Stimulated activated CD8-positive, alpha-beta memory T cell treated with anti-CD3 and anti-CD28 coated beads, Interleukin-12 subunit alpha, Interleukin-12 subunit beta, amount 100 ng/mL, for 1 hour (primary cell): ENCODE data around the gene HMOX1.

ENCODE experiments used
- DNase-seq: peaks from one replicate; pipeline ENCODE4 v3.0.0-alpha.2; 2020; ENCODE audit warnings: low read depth

HMOX1 gene

GRCh38 chr22:35406443-35406842 is 25.5 kb downstream of the HMOX1 start:
- DNase-seq = no peak

GRCh38 chr22:35407362-35407761 is 26.5 kb downstream of the HMOX1 start:
- DNase-seq = no peak

- DNase-seq = no peak
These were observed 29.1 kb downstream of the HMOX1 start for GRCh38 chr22:35409783-35410662.

GRCh38 chr22:35410663-35411034 is 29.8 kb downstream of the HMOX1 start:
- DNase-seq = no peak

GRCh38 chr22:35411102-35411501 is 30.2 kb downstream of the HMOX1 start:
- DNase-seq = no peak

GRCh38 chr22:35413624-35414023 is 32.7 kb downstream of the HMOX1 start:
- DNase-seq = no peak

- no peak for DNase-seq
These were observed 36.7 kb downstream of the HMOX1 start for GRCh38 chr22:35417606-35418005.

- no peak for DNase-seq
These were observed 37.2 kb downstream of the HMOX1 start for GRCh38 chr22:35418088-35418487.

- DNase-seq = no peak
These were observed 37.8 kb downstream of the HMOX1 start for GRCh38 chr22:35418731-35419130.

- DNase-seq = no peak
These were observed 38.9 kb downstream of the HMOX1 start for GRCh38 chr22:35419756-35420155.

- DNase-seq = no peak
These were observed 40.2 kb downstream of the HMOX1 start for GRCh38 chr22:35421121-35421520.

- DNase-seq = no peak
These were observed 41.2 kb downstream of the HMOX1 start for GRCh38 chr22:35422145-35422544.

GRCh38 chr22:35422936-35423335 is 42.0 kb downstream of the HMOX1 start:
- DNase-seq = no peak

- DNase-seq = no peak
These were observed 43.2 kb downstream of the HMOX1 start for GRCh38 chr22:35424081-35424480.

GRCh38 chr22:35424761-35425160 is 43.9 kb downstream of the HMOX1 start:
- DNase-seq = no peak

GRCh38 chr22:35425546-35425945 is 44.6 kb downstream of the HMOX1 start:
- DNase-seq = no peak

GRCh38 chr22:35425971-35426800 is 45.3 kb downstream of the HMOX1 start:
- no peak for DNase-seq

GRCh38 chr22:35426801-35427140 is 45.9 kb downstream of the HMOX1 start:
- DNase-seq = no peak

GRCh38 chr22:35430897-35431322 is 50.0 kb downstream of the HMOX1 start:
- DNase-seq = peak; percentile 51

- DNase-seq = no peak
These were observed 50.8 kb downstream of the HMOX1 start for GRCh38 chr22:35431483-35432227.

GRCh38 chr22:35432228-35432905 is 51.5 kb downstream of the HMOX1 start:
- DNase-seq = no peak
